H9 (cell line): Measurements from ENCODE around the gene N4BP2L1. TPM values are rescaled to one million over a fixed set of nuclear protein-coding genes. Genes with fewer than 3 reads are reported as not detected.

Experiments used
- DNase-seq: peaks from one replicate; pipeline ENCODE4 v3.0.0-alpha.2; 2017
- H2AFZ ChIP-seq: one replicate; pipeline ENCODE4 v1.6.1; 2013; ENCODE audit warnings: mild to moderate bottlenecking, low read length, control low read depth, moderate library complexity
- H2AK5ac ChIP-seq: 2 replicates; pipeline ENCODE4 v1.6.1; 2013; ENCODE audit warnings: low read length, control low read depth, mixed read lengths; ENCODE audit not compliant: insufficient read length
- H2BK120ac ChIP-seq: one replicate; pipeline ENCODE4 v1.6.1; 2013; ENCODE audit warnings: low read depth, mild to moderate bottlenecking, low read length, control low read depth, inconsistent platforms; ENCODE audit not compliant: poor library complexity, severe bottlenecking
- H2BK12ac ChIP-seq: 2 replicates; pipeline ENCODE4 v1.6.1; 2013; ENCODE audit warnings: low read length, control low read depth, mixed read lengths, low read depth; ENCODE audit not compliant: insufficient read length
- H2BK15ac ChIP-seq: 2 replicates; pipeline ENCODE4 v1.6.1; 2013; ENCODE audit warnings: low read depth, low read length, control low read depth
- H2BK20ac ChIP-seq: one replicate; pipeline ENCODE4 v1.6.1; 2013; ENCODE audit warnings: low read depth, mild to moderate bottlenecking, low read length, control low read depth, inconsistent platforms; ENCODE audit not compliant: poor library complexity, severe bottlenecking
- H2BK5ac ChIP-seq: 2 replicates; pipeline ENCODE4 v1.6.1; 2013; ENCODE audit warnings: low read length, control low read depth, mixed read lengths; ENCODE audit not compliant: insufficient read length
- H3K14ac ChIP-seq: 2 replicates; pipeline ENCODE4 v1.6.1; 2013; ENCODE audit warnings: low read length, control low read depth; ENCODE audit not compliant: insufficient read depth
- H3K18ac ChIP-seq: 2 replicates; pipeline ENCODE4 v1.6.1; 2013; ENCODE audit warnings: low read depth, mild to moderate bottlenecking, mixed read lengths, low read length, control low read depth; ENCODE audit not compliant: insufficient read length
- H3K23ac ChIP-seq: 2 replicates; pipeline ENCODE4 v1.6.1; 2013; ENCODE audit warnings: low read length, control low read depth, mixed read lengths, low read depth; ENCODE audit not compliant: insufficient read length
- H3K23me2 ChIP-seq: 2 replicates; pipeline ENCODE4 v1.6.1; 2013; ENCODE audit warnings: low read depth, mild to moderate bottlenecking, mixed read lengths, low read length, control low read depth; ENCODE audit not compliant: insufficient read length, poor library complexity, severe bottlenecking
- H3K27ac ChIP-seq: 2 replicates; pipeline ENCODE4 v1.5.1; 2013; ENCODE audit warnings: low read length, control low read depth, mixed read lengths, low read depth; ENCODE audit not compliant: insufficient read length
- H3K27me3 ChIP-seq: 2 replicates; pipeline ENCODE4 v1.6.1; 2013; ENCODE audit warnings: low read length, control low read depth, inconsistent platforms; ENCODE audit not compliant: insufficient read depth
- H3K4ac ChIP-seq: 2 replicates; pipeline ENCODE4 v1.6.1; 2013; ENCODE audit warnings: low read depth, mild to moderate bottlenecking, control low read depth, inconsistent platforms, low read length, moderate library complexity
- H3K4me1 ChIP-seq: 2 replicates; pipeline ENCODE4 v1.6.1; 2013; ENCODE audit warnings: low read length, control low read depth, inconsistent platforms; ENCODE audit not compliant: insufficient read depth
- H3K4me2 ChIP-seq: 2 replicates; pipeline ENCODE4 v1.6.1; 2013; ENCODE audit warnings: low read length, control low read depth, mixed read lengths; ENCODE audit not compliant: insufficient read length, insufficient read depth
- H3K56ac ChIP-seq: 2 replicates; pipeline ENCODE4 v1.6.1; 2013; ENCODE audit warnings: low read depth, mild to moderate bottlenecking, mixed read lengths, low read length, control low read depth; ENCODE audit not compliant: insufficient read length
- H3K79me1 ChIP-seq: 2 replicates; pipeline ENCODE4 v1.6.1; 2013; ENCODE audit warnings: low read depth, mild to moderate bottlenecking, moderate library complexity, low read length, control low read depth, inconsistent platforms; ENCODE audit not compliant: insufficient read depth, poor library complexity, severe bottlenecking
- H3K79me2 ChIP-seq: 2 replicates; pipeline ENCODE4 v1.6.1; 2013; ENCODE audit warnings: low read length, control low read depth, inconsistent platforms; ENCODE audit not compliant: insufficient read depth
- H3K9ac ChIP-seq: 2 replicates; pipeline ENCODE4 v1.6.1; 2013; ENCODE audit warnings: low read length, control low read depth, mixed read lengths; ENCODE audit not compliant: insufficient read length; ENCODE audit errors: extremely low read depth
- H3K9me3 ChIP-seq: one replicate; pipeline ENCODE4 v1.6.1; 2013; ENCODE audit warnings: low read depth, low read length, inconsistent platforms; ENCODE audit not compliant: control insufficient read depth
- H3T11ph ChIP-seq: one replicate; pipeline ENCODE4 v1.6.1; 2013; ENCODE audit warnings: mild to moderate bottlenecking, low read length, control low read depth, inconsistent platforms
- H4K20me1 ChIP-seq: one replicate; pipeline ENCODE4 v1.6.1; 2013; ENCODE audit not compliant: control insufficient read depth, insufficient read length, insufficient read depth
- H4K5ac ChIP-seq: 2 replicates; pipeline ENCODE4 v1.6.1; 2013; ENCODE audit warnings: low read depth, mild to moderate bottlenecking, mixed read lengths, low read length, control low read depth; ENCODE audit not compliant: insufficient read length
- H4K8ac ChIP-seq: replicated peaks from 2 replicates; pipeline ENCODE4 v1.6.1; 2013; ENCODE audit warnings: low read length, control low read depth, mixed read lengths, low read depth; ENCODE audit not compliant: insufficient read length
- H4K91ac ChIP-seq: 2 replicates; pipeline ENCODE4 v1.6.1; 2013; ENCODE audit warnings: low read depth, mild to moderate bottlenecking, moderate library complexity, mixed read lengths, low read length, control low read depth; ENCODE audit not compliant: insufficient read length
- H3K27ac Mint-ChIP-seq, 3 experiments: 2 replicates in 2 of 3; 3 replicates in 1 of 3; pipeline ENCODE4 v1.8.0; 2020 to 2021; ENCODE audit warnings: mixed read lengths in 3 of 3, mild to moderate bottlenecking in 1 of 3, moderate library complexity in 1 of 3
- H3K27me3 Mint-ChIP-seq: 2 replicates; pipeline ENCODE4 v1.8.0; 2021; ENCODE audit warnings: low read depth, mild to moderate bottlenecking, moderate library complexity, mixed read lengths
- H3K36me3 Mint-ChIP-seq, 3 experiments: 2 replicates in 2 of 3; 3 replicates in 1 of 3; pipeline ENCODE4 v1.8.0; 2020 to 2021; ENCODE audit warnings: low read depth in 3 of 3, mixed read lengths in 3 of 3; ENCODE audit not compliant: insufficient read depth in 1 of 3
- H3K4me1 Mint-ChIP-seq, 2 experiments: 2 replicates each; pipeline ENCODE4 v1.8.0; 2020; ENCODE audit warnings: mixed read lengths in 2 of 2
- H3K4me3 Mint-ChIP-seq, 2 experiments: 2 replicates in 1 of 2; 3 replicates in 1 of 2; pipeline ENCODE4 v1.8.0; 2020 to 2021; ENCODE audit warnings: mild to moderate bottlenecking in 2 of 2, mixed read lengths in 2 of 2, moderate library complexity in 1 of 2
- H3K9me3 Mint-ChIP-seq, 2 experiments: 2 replicates in 1 of 2; 3 replicates in 1 of 2; pipeline ENCODE4 v1.8.0; 2020; ENCODE audit warnings: mild to moderate bottlenecking in 2 of 2, mixed read lengths in 2 of 2, moderate library complexity in 1 of 2
- CTCF ChIP-seq: fragments of 200-600 bp; sonication (generic); conservative IDR thresholded peaks from 3 replicates; pipeline ENCODE4 v1.8.0; 2021; ENCODE audit warnings: antibody characterized with exemption, mild to moderate bottlenecking
- WGBS: extraction: QIAGEN DNeasy Blood & Tissue Kit; methylation state at CpG from one replicate; pipeline ENCODE4 v1.1.7; 2013; ENCODE audit warnings: missing lambda C conversion rate, low lambda C conversion rate, mixed read lengths; ENCODE audit not compliant: insufficient read length; ENCODE audit errors: extremely low coverage; 5-methylcytosine and 5-hydroxymethylcytosine counted together
- total RNA-seq: library from RNA; stranded (reverse); gene quantifications from 2 replicates; pipeline ENCODE4 v1.2.1, GENCODE V29; 2021

N4BP2L1 gene
- total RNA-seq, 1 experiment from 2014 or later = 1.5 TPM

GRCh38 chr13:32426191-32426989 is 1.5 kb downstream of the N4BP2L1 start:
- no peaks in the 10 kb centered on the region for H3K79me2 ChIP-seq
- no peak overlapping the region for H2AK5ac ChIP-seq
- Mint-ChIP-seq H3K27me3 (peaks cover 19% of the 10 kb centered on the region), H3K4me1 (peaks cover 24 to 27% of the 10 kb centered on the region in 2 experiments), H3K9me3 (no peaks in the 10 kb centered on the region; a peak in 1 of 5 replicates), H3K27ac (no peak overlapping the region; a peak in 1 of 7 replicates), H3K4me3 (peak overlapping the region; percentile 64 to 81), H3K36me3 (peaks cover 2 to 3% (median 3%) of the 10 kb centered on the region in 3 experiments; a peak in 4 of 7 replicates)
- H3K4me1 ChIP-seq = peaks cover 3% of the 10 kb centered on the region; the same call in 1 of the 2 replicates
- H4K20me1 ChIP-seq = no peaks in the 10 kb centered on the region
- H3K23ac ChIP-seq = no peak overlapping the region
- no peak overlapping the region for H3K9ac ChIP-seq
- WGBS = no CpG with 5 or more reads among the region's 19 CpGs
- H3K56ac ChIP-seq = no peak overlapping the region
- H3K18ac ChIP-seq = no peak overlapping the region
- no peak overlapping the region for H2BK15ac ChIP-seq
- no peaks in the 10 kb centered on the region for H3K9me3 ChIP-seq
- no peak overlapping the region for H4K5ac ChIP-seq
- H2BK5ac ChIP-seq = no peak overlapping the region
- DNase-seq = no peak
- H3K79me1 ChIP-seq = no peaks in the 10 kb centered on the region
- H2BK12ac ChIP-seq = no peak overlapping the region
- peaks cover 17% of the 10 kb centered on the region for H3K23me2 ChIP-seq
- peak overlapping the region; percentile 46 for H3K4me2 ChIP-seq
- H3K14ac ChIP-seq = no peak overlapping the region; the same call in 1 of the 2 replicates
- H4K91ac ChIP-seq = no peak overlapping the region
- H2BK120ac ChIP-seq = no peak overlapping the region
- TF ChIP-seq CTCF = no peak
- no peak overlapping the region for H3K4ac ChIP-seq
- H3K27ac ChIP-seq = no peak overlapping the region
- no peak overlapping the region for H3T11ph ChIP-seq
- H2BK20ac ChIP-seq = no peak overlapping the region
- no peak overlapping the region for H2AFZ ChIP-seq
- H3K27me3 ChIP-seq = peaks cover 4% of the 10 kb centered on the region
- no peak overlapping the region for H4K8ac ChIP-seq
